CD4-positive, alpha-beta T cell treated with Interleukin-15 for 4 hours (primary cell): ENCODE measurements around the gene GRID1.

Experiments
- DNase-seq: peaks from one replicate; pipeline ENCODE4 v3.0.0-alpha.2; 2020; ENCODE audit warnings: low spot score

The GRID1 gene

DNA sequence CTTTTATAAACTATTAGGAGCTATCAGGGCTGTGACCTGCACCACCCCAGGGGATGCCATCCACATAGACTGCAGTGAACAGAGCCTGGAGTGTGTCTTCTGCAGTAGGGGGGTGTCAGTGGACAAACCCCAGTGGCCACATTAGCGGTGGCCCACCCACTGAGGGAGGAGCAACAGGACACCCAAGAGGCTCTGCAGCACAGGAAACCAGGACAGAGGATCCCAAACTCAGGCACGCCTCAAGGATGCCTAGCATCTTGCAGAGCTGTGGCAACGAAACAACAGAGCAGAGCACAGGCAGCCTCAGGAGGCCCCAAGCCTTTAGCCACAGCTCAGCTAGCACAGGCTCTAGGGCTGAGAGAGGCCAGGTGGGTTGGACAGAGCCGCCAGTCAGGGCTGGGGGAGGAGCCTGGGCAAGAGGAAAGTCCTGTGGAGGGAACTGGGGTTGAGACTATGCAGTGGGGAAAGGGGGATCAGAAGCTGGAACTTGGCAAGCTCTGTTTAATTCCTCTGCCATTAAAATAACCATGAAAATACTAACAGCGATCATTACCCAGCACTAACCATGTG is 53.8 kb downstream of the GRID1 start:
- no peak for DNase-seq

DNA sequence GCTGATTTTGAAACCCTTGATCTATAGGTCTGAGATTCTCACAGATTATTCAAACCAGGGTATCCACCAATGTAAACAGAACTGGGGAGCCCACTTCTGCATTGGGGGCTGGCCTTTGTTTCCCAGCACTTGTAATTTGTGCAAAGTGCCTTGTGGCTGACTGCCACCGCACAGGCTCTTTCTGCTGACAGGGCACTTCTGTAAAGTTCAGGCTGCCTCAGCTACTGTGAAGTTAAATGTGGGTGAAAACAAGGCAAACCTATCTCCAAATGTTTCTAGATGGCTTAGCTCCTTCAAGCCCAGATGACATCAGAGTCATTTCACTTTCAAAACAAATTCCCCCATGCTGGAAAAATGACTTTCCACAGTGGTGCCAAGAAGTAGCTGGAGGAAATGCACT is 54.7 kb downstream of the GRID1 start:
- no peak for DNase-seq

GRCh38 chr10:86311190-86311589 is 55.4 kb downstream of the GRID1 start:
- no peak for DNase-seq

DNA sequence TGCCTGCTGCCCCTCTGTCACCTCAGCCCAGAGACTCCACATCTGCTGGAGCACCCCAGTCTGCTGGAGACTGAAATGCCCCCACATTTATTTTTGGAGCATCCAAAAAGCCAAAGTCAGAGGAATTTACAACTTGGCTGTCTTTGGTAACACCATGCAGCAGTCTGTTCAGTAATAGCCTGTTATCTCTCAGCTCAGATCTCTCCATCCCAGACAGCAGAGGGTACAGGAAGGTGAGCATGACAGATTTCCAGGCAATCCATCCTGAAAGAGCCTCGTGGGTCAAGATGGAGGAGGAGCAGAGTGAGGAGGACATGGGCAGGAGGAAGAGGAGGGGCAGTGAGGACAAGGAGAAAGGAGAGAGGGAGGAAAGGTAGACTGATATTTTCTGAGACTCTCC is 55.9 kb downstream of the GRID1 start:
- no peak for DNase-seq

GRCh38 chr10:86310291-86310690 is 56.3 kb downstream of the GRID1 start:
- no peak for DNase-seq

GRCh38 chr10:86308056-86308455 is 58.5 kb downstream of the GRID1 start:
- no peak for DNase-seq

- DNase-seq, result no peak
Observed at GRCh38 chr10:86306628-86307278, 59.8 kb downstream of the GRID1 start.

DNA sequence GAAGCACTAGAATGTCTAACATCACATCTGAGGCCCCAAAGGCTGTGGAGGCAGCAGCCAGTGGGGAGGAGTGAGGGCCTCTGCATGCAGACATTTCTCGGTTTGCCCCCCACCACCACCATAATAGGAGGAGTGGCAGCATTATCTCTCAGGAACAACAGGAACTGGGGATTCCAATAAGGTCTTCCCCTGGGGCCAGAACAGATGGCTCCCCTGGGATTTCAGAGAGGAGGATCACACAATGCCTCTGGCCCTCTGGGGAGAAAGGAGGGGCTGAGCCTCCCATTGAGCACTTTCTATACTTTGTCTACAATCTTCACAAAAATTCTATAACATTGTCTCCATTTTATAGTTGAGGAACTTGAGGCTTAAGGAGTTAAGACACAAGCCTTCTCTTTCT is 61.1 kb downstream of the GRID1 start:
- no peak for DNase-seq

DNA sequence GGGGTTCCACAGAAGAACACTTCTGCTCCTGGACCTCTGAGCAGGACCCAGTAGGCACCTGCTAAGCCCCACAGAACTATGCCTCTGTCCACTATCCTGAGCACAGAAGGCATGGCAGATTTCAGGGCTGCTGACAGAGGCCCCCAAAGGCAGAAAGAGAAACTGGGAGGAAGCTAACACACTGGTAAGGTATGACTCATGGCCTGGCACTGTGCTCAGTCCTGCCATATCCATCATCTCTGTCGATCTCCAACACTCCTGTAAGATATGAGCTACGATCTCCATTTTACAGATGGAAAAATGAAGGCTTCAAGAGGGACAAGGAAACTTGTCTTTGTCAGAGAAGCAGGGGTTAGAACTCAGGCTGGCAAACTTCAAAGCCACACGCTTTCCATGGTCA is 62.2 kb downstream of the GRID1 start:
- DNase-seq, result no peak

DNA sequence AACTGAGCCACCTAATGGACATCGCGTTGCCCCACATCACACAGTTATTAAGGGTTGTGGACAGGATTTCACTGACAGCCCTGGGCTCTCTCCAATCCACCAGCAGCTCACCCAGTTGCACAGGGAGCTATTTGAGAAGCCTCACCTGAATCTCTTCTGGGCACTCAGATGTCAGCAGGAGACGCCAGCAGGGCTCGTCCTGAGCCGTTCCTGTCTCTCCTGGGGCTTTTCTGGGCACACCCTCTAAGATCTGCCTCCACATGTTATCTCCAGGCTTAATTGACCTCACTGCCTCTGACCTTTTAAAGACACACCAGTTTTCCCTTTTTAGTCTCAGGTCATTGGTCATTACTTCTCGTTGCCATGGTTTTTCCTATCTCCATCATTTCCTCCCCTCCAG is 63.0 kb downstream of the GRID1 start:
- DNase-seq, result no peak

GRCh38 chr10:86301971-86302370 is 64.6 kb downstream of the GRID1 start:
- DNase-seq, result no peak

DNA sequence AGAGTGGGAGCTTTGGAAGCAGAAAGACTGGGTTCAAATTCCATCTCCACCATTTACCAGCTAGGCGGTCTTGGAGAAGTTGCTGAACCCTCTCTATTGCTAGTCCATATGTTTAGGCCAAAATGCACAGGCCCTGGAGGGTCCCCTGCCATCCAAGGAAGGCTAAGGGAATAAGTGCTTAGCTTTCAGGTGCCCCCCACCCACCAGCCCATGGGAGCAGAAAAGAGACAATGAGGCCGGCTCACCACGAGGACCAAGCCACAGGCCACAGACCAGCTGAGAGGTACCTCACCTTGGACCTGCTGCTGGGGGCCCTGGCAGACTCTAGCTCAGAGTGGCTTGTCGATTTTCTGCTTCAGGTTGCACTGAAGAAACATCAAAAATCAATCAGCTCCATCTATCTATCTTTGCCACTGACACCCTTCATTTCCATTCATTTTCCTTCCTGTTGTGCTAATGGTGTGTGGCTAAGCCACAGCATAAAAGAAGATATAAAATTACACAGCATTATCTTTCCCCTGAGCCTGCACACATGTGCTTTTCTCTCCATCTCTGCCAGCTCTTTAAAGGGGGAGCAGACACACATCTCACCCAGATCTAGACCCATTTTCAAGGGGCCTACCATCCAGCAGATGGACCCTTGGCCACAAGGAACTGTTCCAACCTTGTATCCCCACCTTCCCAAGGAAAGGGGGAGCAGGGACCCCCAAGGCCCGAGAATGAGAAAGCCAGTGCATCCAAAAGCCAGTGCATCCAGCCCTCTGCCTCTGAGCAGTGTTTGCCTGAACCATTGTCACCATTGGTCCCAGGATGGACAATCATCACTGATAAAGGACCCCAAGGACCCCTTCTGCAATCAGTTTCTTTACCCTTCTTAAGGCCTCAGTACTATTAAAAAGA is 65.4 kb downstream of the GRID1 start:
- DNase-seq, result no peak

DNA sequence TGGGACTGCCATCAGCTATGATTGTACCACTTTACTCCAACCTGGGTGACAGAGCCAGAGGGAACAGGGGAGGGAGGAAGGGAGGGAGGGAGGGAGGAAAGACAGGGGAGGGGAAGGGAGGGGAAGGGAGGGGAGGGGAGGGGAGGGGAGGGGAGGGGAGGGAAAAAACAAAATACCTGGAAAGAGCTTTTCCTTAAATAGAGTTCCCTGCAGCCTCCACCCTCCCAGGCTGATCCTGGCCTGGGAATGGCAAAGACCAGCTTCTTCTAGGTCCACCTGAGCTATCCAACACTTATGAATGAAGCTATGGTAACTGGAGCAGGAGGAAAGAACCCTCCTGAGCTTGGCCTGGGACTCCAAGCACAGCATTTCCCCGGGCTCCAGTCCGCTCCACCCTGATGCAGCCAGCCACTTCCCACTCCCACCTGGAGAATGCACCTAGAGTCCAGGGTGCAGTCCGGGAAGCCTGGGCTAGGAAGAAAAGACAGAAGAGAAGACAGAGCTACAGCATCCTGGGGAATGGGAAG is 66.1 kb downstream of the GRID1 start:
- DNase-seq, result no peak

DNA sequence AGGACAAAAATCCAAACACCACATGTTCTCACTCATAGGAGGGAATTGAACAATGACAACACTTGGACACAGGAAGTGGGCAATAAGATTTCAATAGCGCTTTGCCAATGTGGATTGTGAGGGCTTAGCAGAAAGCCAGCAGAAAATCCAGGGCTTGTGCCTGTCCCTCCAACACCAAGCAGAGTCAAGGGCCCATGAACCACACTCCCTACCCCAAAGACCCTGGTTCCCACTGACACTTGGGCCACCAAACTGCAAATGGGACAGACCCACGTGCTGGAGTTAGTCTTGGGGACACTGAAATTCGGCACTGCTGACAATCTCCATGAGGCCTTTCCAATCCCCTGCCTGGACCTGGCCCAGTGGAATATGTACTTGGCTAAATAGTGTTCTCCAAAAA is 67.0 kb downstream of the GRID1 start:
- DNase-seq, result no peak

DNA sequence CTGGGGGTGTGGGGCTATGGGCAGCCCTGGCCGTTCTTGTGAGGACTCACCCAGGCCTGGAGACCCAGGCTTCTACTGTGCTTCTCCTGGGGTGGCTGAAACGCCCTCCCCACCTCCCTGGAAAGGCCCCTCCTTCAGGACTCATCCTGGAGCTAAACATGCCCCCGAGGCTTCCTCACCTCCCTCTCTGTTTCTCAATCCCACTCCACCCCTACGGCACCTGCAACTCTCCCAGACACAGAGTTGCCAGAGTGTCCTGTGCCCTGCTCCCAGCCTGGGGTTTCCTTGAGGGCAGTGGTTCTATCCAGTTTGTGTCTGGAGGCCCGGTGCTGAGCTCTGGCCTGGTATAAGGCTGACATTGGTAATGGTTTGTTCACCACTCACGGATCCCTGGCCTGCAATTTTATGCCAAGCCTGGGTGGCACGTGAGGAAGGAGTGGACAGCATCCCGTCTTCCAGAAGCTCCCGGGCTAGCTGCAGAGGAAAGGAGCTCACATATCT is 68.0 kb downstream of the GRID1 start:
- DNase-seq, result no peak

DNA sequence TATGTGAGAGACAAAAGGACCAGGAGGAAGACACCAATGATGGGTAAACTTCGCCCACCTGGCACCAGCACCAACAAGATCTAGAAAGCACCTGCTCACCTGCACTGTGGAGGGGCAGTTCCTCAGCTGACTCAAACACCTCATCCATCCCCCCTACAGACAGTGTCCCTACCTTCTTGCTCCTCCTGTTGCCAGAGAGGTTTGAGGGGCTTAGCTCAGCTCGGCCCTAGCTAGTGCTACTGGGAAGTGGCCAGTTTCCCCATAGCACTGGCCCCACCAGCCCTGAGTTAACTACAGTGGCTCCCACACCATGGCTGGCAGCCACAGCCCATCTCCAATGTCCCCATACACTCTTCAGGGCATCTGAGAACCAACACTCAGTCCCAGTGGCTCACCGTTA is 70.8 kb downstream of the GRID1 start:
- DNase-seq, result no peak

DNA sequence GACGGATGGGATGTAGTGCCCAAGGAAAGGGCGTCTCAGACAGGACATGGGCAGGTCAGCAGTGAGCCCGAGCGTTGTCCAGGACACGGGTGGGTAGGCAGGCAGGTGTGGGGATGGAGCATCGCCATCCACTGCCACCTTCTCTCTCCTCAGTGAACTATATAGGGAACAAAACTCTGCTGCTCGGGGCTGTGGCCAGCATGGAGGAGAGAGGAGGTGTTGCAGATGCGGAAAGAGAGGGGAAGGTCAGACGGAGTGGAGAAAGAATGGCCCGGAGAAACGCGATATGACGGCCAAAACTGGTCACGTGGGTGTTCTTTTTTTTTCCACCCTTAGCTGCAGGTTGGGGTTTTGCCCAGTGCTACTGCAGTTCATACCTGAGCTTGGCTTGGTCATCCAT is 71.2 kb downstream of the GRID1 start:
- no peak for DNase-seq

DNA sequence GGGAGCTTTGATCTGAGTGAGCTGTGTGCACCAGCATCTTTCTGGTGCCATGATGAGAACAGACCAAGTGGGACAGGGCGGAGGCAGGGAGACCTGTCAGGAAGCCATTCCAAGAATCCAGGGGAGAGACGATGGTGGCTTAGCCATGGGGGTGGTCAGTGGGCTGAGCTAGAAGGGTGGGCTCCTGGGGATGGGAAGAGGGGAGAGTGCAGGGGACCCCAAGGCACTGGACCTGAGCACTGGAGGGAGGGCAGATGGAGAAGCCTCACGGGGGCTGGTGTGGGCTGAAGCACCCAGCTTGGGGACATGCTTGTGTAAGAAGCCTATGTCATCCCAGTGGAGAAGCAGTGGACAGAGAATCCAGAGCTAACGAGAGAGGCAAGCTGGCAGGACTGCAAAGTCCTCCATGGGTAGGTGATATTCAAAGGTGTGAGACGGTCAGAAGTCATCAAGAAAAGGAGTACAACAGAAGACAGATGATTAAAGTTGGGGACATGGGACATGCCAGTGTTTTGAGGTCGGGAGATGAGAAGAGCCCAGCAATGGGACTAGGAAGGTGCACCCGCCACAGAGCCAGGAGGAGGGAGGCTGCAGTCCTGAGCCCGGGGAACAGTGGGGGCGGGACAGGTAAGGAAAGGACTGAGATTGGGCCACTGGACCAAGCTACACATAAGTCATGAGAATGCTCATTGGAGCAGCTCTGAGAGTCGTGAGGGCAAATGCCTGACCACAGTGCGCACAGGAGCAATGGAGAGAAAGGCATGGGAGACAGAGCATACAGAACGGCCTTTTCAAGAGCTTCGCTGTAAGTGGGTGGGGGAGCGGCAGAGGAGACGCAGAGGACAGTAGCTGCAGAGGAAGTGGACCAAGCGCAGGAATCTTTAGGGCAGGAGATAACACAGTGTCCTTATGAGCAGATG is 72.0 kb downstream of the GRID1 start:
- DNase-seq, result no peak

DNA sequence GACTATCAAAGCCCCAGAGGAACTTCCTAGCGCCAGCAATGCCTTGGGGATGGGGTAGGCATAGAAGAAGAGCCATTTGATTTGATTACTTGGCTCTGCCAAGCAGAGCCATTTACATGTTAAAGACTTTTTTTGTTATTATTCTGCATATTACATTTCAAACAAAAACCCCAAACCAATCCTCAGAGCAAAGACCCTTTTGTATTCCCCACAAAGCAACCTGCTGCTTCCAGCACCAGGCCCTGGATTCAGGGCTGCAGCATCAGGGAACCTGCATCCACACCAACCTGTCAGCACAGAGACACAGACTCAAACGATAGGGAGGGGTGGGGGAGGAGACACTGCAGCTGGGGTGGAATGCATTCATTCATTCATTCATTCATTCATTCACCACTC is 73.2 kb downstream of the GRID1 start:
- no peak for DNase-seq

DNA sequence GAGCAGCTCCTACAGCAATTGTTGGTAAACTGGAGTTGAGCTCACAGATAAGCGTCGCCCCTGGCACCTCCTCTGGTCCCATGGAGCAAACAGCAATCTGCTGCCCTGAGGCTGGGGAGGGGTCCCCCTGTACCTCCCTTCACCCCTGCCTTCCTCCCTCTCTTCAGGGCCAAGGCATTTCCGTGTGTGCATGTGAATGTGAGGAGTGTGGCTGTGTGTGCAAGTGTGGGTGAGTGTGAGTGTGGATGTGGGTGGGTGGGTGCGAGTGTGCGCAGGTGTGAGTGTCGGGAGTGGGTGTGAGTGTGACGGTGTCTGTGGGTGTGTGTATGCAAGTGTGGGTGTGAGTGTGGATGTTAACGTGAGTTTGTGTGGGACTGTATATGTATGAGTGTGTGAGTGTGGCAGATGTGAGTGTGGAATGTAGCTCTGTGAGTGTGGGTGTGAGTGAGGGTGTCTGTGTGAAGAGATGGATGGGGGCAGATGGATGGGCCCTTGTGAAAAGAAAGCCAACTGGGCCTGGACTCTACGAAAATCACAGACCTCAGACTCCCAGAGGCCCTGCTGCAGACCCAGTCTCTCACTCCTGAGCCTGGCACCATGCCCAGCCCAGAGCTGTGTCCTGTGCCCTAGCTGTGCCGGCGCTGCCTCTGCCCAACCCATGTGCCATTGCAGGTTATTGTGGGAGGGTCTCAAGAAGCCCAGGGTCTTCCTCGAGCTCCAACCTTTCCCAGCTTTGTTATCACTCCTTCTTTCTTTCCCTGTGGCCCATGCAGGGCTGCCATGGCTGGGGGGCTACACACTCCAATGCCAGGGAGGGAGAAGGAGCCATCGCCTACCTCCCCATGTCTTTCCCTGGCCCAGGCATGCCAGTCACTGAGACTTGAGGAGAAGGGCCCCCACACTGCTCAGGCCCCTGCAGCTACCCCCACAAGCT is 73.9 kb downstream of the GRID1 start:
- no peak for DNase-seq
